Effector memory CD8-positive, alpha-beta T cell (primary cell): ENCODE measurements around the gene CASP7.
"Not testable (repeated sequence)": the region's sequence is repeated elsewhere in the genome, so short reads cannot be mapped to it uniquely, and the experiment has no call there.

Source experiments
- ATAC-seq: fragments of 150-1000 bp; cut with Tn5 transposase; replicated peaks from 2 replicates; pipeline ENCODE4 v1.10.0; 2021; ENCODE audit warnings: mild to moderate bottlenecking, moderate library complexity
- DNase-seq, 3 experiments: peaks; one replicate each; pipeline ENCODE4 v3.0.0; 2021
- H3K27ac Mint-ChIP-seq, 2 donors: one replicate each; pipeline ENCODE4 v1.8.0; 2022; ENCODE audit warnings: mild to moderate bottlenecking in 2 of 2, mixed read lengths in 2 of 2, moderate library complexity in 2 of 2
- H3K27me3 Mint-ChIP-seq, 2 donors: one replicate each; pipeline ENCODE4 v1.8.0; 2022; ENCODE audit warnings: mixed read lengths in 2 of 2
- H3K36me3 Mint-ChIP-seq: one replicate; pipeline ENCODE4 v1.8.0; 2022; ENCODE audit warnings: mild to moderate bottlenecking, moderate library complexity, mixed read lengths; ENCODE audit not compliant: insufficient read depth
- H3K4me1 Mint-ChIP-seq, 2 donors: one replicate each; pipeline ENCODE4 v1.8.0; 2022; ENCODE audit warnings: low read depth in 2 of 2, mixed read lengths in 2 of 2
- H3K4me3 Mint-ChIP-seq, 2 donors: one replicate each; pipeline ENCODE4 v1.8.0; 2022; ENCODE audit warnings: mild to moderate bottlenecking in 2 of 2, mixed read lengths in 2 of 2, moderate library complexity in 2 of 2
- H3K9me3 Mint-ChIP-seq, 2 donors: one replicate each; pipeline ENCODE4 v1.8.0; 2022; ENCODE audit warnings: mixed read lengths in 2 of 2

CASP7 gene

GRCh38 chr10:113756940-113757543, 77.3 kb downstream of the CASP7 start:
- Mint-ChIP-seq H3K9me3 (no peaks in the 10 kb centered on the region), H3K27me3 (peaks cover 27 to 43% of the 10 kb centered on the region in 2 donors), H3K4me1 (no peaks in the 10 kb centered on the region), H3K4me3 (no peak overlapping the region), H3K27ac (no peak overlapping the region), H3K36me3 (no peaks in the 10 kb centered on the region)
- ATAC-seq (no peak), DNase-seq (no peak)

DNA sequence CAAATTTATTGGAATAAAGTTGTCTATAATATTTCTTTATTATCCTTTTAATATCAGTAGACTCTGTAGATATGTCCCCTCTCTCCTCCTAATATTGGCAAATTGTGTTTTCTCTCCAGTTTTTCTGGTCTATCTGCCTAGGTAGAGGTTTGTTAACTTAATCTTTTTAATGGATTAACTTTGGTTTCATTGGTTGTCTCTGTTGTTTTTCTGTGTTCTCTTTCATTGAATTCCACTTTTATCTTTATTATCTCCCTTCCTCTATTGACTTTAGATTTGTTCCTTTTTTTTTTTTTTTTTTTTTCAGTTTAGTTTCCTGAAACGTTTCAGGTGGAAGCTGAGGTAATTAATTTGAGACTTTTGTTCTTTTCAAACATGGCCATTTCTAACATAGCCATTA, 82.4 kb downstream of the CASP7 start:
- no peaks in the 10 kb centered on the region for H3K36me3 Mint-ChIP-seq
- no peak for ATAC-seq
- peaks cover 22 to 35% of the 10 kb centered on the region in 2 donors for H3K27me3 Mint-ChIP-seq
- no peak overlapping the region for H3K4me3 Mint-ChIP-seq
- H3K9me3 Mint-ChIP-seq, result peaks cover 0 to 1% of the 10 kb centered on the region in 2 donors
- H3K27ac Mint-ChIP-seq, result no peak overlapping the region
- no peaks in the 10 kb centered on the region for H3K4me1 Mint-ChIP-seq
- no peak for DNase-seq

DNA sequence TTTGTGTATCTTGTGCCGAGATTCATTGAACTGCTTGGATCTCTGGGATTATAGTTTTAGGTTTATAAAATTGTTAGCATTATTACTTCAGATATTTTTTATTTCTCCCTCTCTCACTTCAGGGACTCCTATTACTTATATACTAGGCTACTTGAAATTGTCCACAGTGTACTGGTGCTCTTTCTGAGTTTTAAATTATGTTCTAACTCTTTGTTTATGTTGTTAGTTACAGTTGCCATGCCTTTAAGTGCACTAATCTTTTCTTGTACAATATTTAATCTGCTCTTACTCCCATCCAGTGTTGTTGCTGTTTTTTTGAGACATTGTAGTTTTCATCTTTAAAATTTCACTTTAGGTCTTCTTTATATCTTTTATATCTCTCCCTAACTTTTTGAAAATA, 84.9 kb downstream of the CASP7 start:
- no peak overlapping the region for H3K4me3 Mint-ChIP-seq
- peaks cover 43 to 54% of the 10 kb centered on the region in 2 donors for H3K27me3 Mint-ChIP-seq
- H3K4me1 Mint-ChIP-seq, result no peaks in the 10 kb centered on the region
- no peak overlapping the region for H3K27ac Mint-ChIP-seq
- H3K9me3 Mint-ChIP-seq, result peaks cover 0 to 1% of the 10 kb centered on the region in 2 donors
- no peak for ATAC-seq
- DNase-seq, result no peak
- H3K36me3 Mint-ChIP-seq, result no peaks in the 10 kb centered on the region

GRCh38 chr10:113765910-113766309, 86.2 kb downstream of the CASP7 start:
- Mint-ChIP-seq H3K27ac (no peak overlapping the region), H3K9me3 (peaks cover 0 to 1% of the 10 kb centered on the region in 2 donors), H3K4me1 (no peaks in the 10 kb centered on the region), H3K36me3 (no peaks in the 10 kb centered on the region), H3K4me3 (no peak overlapping the region), H3K27me3 (peaks cover 57 to 67% of the 10 kb centered on the region in 2 donors)
- ATAC-seq (no peak), DNase-seq (no peak)

GRCh38 chr10:113767222-113767621, 87.5 kb downstream of the CASP7 start:
- no peak for DNase-seq
- Mint-ChIP-seq H3K9me3 (peaks cover 0 to 1% of the 10 kb centered on the region in 2 donors), H3K4me3 (no peak overlapping the region), H3K27me3 (peaks cover 69 to 76% of the 10 kb centered on the region in 2 donors), H3K36me3 (no peaks in the 10 kb centered on the region), H3K4me1 (no peaks in the 10 kb centered on the region), H3K27ac (no peak overlapping the region)
- no peak for ATAC-seq

DNA sequence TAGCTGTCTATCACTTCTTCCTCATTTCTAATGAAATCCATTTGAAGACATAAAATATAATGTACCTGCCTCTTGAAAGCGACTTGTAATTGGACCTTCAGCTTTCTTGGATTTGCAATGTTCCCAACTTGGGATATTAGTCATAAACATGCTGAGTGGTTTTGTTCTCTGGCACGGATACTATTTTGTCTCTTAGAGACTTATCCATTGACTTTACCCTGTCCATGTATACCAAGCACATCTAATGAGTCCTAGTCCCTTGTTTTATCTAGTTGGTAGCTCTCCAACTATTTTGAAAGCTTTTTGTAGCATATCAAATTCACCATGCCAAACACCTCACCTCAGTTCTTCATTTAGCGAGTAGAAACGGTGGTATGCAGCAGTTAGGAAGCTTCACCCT, 90.6 kb downstream of the CASP7 start:
- no peaks in the 10 kb centered on the region for H3K4me1 Mint-ChIP-seq
- ATAC-seq, result no peak
- H3K9me3 Mint-ChIP-seq, result no peaks in the 10 kb centered on the region
- DNase-seq, result no peak
- no peak overlapping the region for H3K27ac Mint-ChIP-seq
- H3K36me3 Mint-ChIP-seq, result no peaks in the 10 kb centered on the region
- H3K27me3 Mint-ChIP-seq, result peaks cover 63 to 66% of the 10 kb centered on the region in 2 donors
- no peak overlapping the region for H3K4me3 Mint-ChIP-seq

GRCh38 chr10:113771131-113771530, 91.4 kb downstream of the CASP7 start:
- peaks cover 55 to 66% of the 10 kb centered on the region in 2 donors for H3K27me3 Mint-ChIP-seq
- H3K4me3 Mint-ChIP-seq, H3K36me3 Mint-ChIP-seq, H3K9me3 Mint-ChIP-seq, ATAC-seq, H3K27ac Mint-ChIP-seq, H3K4me1 Mint-ChIP-seq, DNase-seq: not testable (repeated sequence)

GRCh38 chr10:113775686-113776294, 96.1 kb downstream of the CASP7 start:
- no peaks in the 10 kb centered on the region for H3K4me1 Mint-ChIP-seq
- ATAC-seq (no peak), DNase-seq (no peak)
- no peak overlapping the region for H3K4me3 Mint-ChIP-seq
- no peaks in the 10 kb centered on the region for H3K36me3 Mint-ChIP-seq
- no peak overlapping the region for H3K27ac Mint-ChIP-seq
- peaks cover 40 to 53% of the 10 kb centered on the region in 2 donors for H3K27me3 Mint-ChIP-seq
- no peaks in the 10 kb centered on the region for H3K9me3 Mint-ChIP-seq

GRCh38 chr10:113776553-113776952, 96.8 kb downstream of the CASP7 start:
- no peak overlapping the region for H3K27ac Mint-ChIP-seq

More at GRCh38 chr10:113776553-113776952, 96.8 kb downstream of the CASP7 start:
- no peaks in the 10 kb centered on the region for H3K4me1 Mint-ChIP-seq
- peaks cover 39 to 53% of the 10 kb centered on the region in 2 donors for H3K27me3 Mint-ChIP-seq
- H3K9me3 Mint-ChIP-seq, result no peaks in the 10 kb centered on the region
- H3K4me3 Mint-ChIP-seq, result no peak overlapping the region
- no peak for DNase-seq
- no peaks in the 10 kb centered on the region for H3K36me3 Mint-ChIP-seq
- ATAC-seq, result no peak
